GM18909 (cell line): Measurements from ENCODE around the gene LRP8.

Source experiments
- ATAC-seq: cut with Tn5 transposase; IDR thresholded peaks from one replicate; pipeline ENCODE4 v1.9.1; 2021; ENCODE audit warnings: mild to moderate bottlenecking; ENCODE audit not compliant: unreplicated experiment, poor library complexity

The LRP8 gene

DNA sequence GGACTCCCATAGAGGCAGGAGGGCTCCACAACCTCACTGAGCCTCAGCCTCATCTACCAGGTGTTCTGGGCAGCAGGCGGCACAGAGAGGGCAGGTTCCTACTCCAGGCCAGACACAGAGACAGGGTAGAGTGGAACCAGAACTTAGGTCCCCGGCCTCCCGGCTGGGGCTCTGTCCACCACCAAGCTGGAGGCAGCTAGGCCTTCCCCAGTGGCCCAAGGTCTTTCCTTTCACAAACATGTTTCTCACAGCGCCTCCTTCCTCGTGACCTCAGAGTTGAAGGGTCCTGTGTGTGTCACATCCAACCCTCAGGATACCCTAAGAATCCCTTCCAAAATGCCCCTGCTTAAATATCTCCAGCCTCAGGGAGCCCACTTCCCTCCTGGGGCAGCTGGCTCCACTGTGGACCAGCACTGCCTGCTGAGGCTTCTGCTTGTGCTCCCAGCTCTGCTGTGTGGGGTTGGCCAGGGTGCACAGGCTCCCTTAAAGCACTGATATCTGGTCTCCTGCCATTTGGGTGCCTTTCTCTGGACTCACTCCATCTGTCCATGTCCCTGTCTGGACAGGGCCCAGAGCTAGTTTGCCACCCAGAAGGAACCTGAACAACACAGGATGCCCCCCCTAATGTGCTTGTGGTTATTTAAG, 56.3 kb downstream of the LRP8 start:
- ATAC-seq: no peak

DNA sequence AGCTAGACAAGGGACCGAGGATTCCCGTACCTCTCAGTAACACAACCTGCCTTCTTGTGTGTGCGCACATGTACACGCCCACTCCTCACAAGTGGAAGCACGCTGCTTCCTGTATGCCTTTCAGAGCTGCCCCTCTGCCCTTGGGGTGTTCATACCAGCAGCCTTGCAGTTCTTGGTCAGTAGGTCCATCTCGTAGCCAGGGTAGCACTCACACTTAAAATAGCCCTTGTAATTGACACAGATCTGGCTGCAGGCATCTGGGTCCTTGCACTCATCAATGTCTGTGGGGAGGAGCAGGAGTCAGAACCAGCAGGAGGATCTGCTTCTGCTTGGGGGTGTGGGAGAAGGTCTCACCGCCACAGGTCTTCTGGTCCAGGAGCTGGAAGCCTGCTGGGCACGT, 57.0 kb downstream of the LRP8 start:
- no peak for ATAC-seq

DNA sequence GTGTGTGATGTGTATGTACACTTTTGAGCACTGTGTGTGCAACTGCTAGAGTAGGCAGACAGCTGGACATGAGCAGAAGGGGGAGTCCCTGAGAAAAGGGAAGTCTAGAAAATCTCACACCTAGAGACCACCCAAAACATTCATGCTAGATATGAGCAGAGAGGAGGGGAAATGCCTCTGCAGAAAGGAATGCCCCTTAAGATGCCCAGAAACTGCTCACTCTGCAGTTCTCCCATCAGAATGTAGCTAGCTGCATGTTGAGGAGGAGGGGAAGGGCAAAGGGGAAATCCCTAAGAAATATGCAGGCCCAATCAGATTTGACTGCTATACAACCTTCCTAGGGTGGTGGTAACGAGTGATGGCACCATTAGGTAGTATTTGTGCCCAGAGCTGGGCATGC, 57.8 kb downstream of the LRP8 start:
- no peak for ATAC-seq

DNA sequence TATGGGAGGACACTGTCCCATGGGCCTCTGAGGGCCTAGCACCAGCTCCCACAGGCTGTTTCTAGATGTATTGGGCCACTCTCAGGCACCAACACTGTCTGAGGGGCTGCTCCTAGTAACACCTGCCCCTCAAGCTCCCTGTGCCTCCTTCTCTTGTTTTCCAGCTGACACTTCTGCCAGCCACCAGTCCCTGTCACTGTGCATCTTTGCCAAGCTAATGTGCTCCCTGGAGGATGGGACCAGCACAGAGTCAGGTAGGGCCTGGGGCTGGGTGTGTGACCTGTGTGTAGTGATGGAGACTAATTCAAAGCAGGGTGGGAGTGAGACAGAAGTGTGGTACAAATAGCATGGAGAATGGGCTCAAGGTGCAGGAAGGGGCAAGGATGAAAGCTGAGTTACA, 60.1 kb downstream of the LRP8 start:
- no peak for ATAC-seq

DNA sequence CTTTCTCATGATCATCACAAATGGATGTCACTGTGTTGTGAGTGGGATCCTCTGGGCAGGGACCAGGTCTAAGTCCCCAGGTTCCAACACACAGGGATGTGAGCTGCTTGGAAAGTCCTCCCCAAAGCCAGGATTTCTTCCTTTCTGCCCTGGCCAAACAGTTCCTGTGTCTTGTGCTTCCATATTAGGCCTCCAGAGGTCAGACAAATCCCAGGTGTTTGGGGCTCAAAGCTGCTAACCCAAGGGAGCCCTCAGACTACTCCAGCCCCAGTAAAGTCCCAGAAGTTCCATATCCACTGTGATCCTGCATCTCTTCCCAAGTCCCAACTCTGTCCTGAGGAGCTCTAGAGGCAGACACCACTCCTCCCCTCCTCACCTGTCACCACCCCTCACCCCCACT, 61.8 kb downstream of the LRP8 start:
- no peak for ATAC-seq

DNA sequence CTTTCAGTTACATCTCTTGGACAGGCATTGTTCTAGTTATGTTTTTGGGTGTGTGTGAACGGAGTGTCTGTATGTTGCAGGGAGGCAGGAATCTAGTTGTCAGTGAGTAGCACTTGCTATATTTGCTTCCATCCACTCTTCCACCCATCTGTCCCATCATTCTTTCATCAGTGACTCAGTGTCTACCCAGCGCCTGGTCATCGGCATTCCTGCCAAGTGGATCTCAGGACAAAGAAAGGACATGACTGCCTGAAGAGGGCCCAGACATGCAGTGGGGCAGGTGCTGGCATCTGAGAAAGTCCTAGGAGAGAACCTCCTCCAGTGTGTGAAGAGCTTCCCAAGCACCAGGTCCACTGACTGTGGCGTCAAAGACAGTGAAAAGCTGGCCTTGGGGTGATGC, 62.3 kb downstream of the LRP8 start:
- no peak for ATAC-seq

DNA sequence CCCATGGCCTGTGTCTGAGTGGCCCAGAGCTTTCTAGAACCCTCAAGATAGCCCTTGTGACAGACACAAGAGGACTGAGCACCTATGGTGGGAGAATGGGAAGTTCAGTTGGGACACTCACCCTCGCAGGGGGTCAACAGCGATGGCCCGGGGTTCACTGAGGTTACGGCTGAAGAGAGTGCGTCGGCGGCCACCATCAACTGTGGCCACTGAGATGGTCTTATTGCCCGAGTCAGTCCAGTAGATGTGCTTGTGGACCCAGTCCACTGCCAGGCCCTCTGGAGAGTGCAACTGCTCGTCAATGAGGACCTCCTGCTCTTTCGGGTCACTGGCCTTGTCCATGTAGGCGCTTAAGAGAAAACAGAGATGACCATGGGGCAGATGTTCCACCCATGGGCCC, 63.8 kb downstream of the LRP8 start:
- no peak for ATAC-seq

DNA sequence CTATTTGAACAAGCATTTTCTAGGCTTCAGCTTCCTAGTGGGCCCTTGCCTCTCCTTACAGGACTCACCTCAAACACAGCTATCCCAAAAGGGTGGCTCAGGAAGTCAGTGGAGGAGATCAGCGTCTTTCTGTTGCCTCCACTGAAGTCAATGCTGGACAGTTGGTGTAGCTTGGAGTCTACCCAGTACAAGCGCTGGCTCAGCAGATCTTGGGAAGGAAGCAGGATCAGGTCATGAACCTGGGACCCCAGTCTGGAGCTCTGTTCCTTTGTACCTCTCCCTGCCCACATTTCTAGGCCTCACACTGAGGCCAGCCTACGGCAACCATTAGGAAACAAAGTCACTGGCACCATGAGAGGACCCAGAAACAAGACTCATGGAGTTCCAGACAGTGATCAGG, 65.9 kb downstream of the LRP8 start:
- no peak for ATAC-seq

DNA sequence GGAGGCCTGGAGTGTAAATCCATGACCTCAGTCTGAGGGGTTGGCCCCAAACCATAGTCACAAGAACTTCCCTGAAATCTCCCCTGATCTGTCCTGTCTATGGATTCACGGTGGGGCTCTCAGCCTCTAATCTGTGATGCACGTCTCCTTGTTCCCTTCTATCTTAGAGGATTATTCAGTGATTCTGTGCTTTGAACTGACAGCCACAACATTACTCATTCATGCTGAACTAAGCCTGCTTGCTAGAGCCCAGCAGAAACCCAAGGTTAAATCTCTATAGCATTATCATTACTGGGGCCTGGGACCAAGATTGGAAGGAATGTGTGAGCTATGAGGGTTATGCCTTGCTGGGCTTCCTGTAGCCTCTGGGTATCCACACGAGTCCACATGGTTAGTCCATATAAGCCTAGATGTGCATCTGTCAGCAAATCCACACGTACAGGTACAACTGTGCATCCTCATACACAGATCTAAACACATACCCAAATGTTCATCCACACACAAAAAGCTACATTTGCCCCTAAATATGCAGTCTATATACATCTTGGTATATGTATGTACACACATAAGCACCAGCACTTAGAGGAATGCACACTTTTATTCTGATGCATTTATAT, 67.1 kb downstream of the LRP8 start:
- no peak for ATAC-seq

DNA sequence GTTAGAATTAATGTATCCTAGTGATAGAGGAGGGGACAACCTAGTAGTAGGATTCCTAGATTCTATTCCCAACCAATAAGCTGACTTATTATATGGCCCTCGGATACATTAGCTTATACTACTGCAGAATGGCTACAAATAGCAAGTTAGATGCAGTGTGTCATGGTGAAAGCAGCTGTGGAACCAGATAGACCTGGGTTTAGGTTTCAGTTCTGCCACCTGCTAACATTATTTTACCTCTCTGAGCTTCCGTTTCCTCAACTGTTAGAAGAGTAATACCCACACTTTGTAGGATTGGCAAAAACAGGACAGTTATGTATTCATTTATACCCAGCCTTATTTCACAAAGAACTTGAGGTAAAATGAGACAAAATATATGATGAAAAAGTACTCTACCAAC, 67.9 kb downstream of the LRP8 start:
- peak; percentile 65 for ATAC-seq

DNA sequence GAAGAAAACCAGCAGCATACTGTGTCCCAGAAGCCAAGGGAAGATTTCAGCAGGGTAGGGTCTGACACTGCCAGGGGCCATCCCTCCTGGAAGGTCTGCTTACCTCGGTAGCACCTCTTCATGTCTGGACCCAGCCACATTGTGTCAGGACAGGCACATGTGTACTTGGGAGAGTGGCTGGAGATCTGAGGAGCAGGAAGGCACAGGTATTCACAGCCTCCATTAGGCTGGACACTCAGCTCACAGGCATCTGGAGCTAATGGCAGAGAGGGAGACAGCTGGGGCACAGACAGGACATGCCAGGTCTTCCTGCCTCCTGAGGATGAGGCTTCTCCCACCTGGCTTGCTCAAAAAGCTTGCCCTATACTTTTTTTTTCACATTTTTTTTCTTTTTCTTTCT, 69.7 kb downstream of the LRP8 start:
- ATAC-seq: no peak

DNA sequence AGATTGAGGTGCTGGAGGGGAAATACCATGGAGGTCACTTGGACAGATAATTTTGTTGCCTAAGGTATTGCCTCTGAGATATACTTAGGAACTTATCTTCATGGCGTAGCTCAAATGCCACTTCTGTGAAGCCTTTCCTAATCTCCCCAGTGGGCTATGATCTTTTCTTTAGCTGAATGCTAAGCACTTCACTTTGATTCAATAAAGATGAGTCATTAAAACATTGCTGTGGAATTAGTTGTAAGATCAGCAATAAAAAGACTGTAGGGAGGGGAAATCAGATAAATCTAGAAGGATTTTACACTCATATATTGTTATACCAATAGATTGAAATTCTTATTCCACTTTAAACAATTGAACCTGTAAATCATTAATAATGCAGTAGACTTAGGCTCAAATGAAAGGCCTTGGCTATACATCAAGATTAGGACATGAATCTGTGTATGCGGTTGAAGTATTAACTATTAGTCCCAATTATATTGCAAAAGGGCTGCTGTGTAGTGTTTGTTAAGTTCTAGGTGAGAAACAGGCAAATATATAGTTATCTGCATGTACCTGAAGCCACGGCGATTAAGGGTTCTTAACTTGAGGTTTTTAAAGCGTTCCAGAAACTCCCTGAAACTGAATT, 70.3 kb downstream of the LRP8 start:
- no peak for ATAC-seq

DNA sequence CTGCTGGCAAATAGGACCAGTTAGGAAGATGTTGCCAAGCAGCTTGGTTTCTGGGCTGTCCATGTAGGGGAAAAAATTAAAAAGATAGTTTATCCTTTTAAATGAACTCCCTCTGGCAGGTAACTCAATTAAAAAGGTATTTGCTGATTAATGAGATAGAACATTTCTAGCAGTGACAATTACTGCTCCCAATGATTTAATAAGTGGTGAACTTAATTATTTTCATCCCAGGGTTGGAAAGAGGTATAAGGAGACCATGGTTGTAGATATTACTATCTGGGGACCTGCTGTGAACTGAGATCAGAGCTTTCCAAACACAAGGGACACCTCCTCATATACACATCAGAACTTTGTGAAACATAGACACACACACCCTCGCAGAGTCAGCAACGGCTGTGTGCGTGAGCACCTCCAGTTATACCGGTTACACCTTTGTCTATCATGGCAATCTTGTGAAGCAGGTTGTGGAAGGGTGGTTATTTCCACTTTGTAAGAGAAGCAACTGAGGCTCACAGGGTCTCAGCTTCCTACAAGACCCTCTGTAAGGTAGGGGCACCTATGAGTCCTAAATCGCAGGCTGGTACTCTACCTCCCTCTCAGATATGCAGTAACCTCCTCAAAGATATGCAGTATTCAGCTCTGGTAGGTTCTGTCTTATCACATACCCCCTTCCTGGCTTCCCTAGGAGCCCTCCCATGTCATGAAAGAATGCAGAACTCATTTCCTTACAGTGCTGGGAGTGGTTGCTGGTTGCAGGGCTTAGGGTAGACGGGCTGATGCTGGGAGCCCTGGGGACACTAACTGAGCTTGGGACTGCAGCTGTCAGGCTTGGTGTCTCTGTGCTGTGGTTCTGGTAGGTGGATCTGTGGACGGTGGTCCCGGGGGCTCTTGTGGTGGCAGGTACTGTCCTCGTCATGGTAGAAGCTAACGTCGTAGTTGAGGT, 71.1 kb downstream of the LRP8 start:
- ATAC-seq: no peak

DNA sequence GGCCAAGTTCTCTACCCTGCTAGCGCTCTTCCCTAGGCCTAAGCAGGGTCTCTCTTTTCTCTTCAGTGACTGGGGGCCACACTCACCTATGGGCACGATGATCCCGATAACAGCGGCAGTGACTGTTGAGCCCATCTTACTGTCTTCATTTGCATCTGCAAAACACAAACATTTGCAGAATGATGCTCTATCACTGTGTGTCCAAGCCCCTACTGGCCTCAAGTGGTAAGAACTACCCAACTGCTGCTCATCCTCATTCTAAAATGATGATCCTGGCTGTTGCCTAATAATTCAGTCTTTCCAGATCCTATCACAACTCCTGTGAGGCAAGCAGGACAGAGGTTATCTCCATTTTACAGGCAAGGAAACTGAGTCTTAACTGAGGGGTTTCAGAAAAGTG, 72.8 kb downstream of the LRP8 start:
- ATAC-seq: no peak

DNA sequence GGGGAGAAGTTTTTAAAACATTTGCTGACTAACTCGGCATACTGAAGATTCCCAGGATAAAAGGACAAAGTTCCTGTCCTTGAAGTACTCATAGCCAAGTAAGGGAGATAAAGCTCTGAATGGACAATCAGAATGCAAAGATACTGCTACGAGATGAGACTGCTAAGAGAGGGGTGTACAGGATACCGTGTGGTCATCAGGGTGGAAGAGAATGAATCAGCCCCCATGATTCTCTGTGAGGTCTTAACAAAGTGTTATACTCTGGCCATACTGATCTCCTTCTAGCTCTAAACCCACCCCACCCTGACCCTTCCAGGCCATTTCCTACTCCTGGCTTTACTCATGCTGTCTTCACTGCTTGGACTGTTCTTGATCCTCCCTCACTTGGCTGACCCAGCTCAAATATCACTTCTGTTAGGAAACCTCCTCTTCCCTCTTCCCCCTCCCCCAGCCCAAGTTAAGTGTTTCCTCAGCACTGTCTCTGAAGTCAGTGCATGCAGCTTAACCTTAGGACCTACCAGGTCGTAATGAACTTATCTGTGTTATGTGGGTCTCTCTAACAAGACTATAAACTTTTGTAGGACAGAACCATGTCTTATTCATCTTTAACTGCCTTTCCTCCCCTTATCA, 73.7 kb downstream of the LRP8 start:
- no peak for ATAC-seq

DNA sequence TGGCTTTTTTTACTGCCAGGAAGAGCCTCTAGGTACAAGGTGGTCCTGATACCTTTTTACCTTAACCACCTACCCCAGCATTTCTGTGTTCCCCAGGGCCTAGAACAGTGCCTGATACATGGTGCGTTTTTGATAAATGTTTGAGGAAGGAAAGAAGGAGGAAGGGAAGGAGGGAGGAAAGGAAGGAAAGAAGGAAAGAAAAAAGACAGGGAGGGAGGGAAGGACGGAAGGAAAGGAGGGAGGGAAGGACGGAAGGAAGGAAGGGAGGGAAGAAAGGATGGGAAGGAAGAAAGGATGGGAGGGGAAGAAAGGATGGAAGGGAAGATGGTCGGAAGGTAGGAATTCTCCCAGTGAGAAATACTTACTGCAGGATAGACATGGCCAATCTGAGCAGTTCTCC, 77.5 kb downstream of the LRP8 start:
- ATAC-seq: no peak

DNA sequence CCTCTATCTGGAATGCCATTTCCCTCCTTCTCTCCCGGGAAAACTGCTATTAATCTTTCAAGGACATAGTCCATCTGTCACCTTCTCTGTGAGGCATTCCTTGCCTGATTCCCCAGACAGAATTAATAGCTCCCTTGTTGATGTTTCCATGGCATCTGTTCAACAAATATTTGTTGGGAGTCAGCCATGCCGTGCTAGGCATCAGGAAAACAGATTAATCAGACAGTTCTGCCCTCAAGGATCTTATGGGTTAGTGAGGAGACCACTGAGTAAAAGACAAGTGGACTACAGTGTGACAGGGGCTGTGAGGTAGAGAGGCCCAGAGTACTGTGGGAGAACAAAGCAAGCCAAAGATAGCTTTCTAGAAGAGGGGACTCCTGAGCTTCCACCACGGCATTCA, 78.2 kb downstream of the LRP8 start:
- ATAC-seq: no peak

DNA sequence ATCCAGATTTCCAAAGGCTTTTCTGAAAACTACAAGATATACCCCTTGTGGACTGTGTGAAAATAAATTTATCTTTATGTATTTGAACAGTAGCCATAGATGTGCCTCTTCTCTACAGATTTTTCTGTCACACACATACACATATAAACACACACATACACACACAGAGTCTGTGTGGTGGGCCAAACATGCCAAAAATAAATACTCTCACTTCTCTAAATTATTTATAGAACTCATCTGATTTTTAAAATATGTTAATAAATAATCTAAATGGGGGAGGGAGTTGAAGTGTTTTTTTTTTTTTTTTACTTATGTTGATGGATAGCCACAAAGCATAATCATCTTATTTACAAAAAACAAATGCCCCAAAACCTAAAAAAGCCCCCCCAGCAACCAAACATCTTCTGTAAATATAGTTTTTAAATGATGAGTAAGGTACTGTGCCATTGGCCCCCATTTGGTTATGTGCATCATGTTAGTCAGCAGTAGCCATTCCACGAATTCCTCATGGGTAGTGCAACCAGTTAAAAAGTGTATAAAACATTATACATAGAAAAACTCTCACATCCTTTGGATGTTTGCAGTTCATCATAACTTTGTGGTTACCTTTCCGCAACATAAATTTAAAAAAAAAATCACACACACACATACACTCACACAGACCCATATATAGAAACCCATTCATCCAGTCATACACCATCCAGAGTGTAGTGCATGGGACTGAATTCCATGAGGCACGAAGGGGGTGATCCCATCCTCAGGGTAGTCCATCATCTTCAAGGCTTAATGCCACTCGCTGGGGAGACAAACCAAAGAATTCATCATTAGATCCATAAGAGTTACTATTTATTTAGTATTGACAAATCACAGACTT, 81.4 kb downstream of the LRP8 start:
- no peak for ATAC-seq

DNA sequence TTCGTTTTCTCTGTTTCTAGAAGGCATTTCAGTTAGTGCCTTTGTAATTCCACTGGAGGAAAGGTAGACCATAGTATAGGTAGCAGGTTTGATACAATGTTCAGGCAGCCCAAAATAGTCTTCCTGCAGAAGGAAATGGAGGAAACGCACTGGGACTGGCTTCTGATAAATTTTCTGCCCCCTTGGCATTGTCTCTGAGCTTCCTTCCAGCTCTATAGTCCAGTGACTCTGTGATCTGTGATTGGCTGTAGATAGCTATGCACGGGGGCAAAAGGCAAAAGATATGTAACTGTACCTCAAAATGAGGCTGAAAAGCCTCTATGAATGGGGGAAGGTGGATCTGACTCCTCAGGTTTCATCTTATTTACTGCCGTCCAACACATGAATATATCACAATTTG, 83.7 kb downstream of the LRP8 start:
- ATAC-seq: no peak

DNA sequence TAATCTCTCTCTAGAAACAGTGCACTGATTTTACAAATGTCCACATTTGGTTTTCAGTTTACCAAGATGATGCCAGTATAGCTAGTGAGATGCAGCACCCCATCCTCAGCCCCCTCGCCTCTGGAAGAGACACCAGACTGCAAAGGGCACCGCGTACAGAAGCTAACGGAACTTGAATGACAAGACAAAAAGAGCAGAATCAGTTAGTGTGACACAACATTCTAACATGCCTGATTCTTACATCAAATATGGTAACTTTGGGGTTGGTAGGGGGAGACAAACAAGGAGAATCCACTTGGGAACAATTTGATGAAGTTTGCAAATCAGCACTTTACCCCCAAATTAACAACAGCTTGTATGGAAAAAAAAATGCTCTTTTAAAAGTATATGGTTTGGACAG, 85.5 kb downstream of the LRP8 start:
- no peak for ATAC-seq
